Effector memory CD4-positive, alpha-beta T cell (primary cell): ENCODE results near the gene PEMT.

Source experiments
- DNase-seq, 3 donors: peaks; one replicate each; pipeline ENCODE4 v3.0.0-alpha.2; 2020
- H3K27ac ChIP-seq: 2 replicates; pipeline ENCODE4 v1.7.0; 2013; ENCODE audit warnings: mild to moderate bottlenecking, low read length, moderate library complexity; ENCODE audit not compliant: insufficient read depth, poor library complexity, severe bottlenecking
- H3K27me3 ChIP-seq: replicated peaks from 2 replicates; pipeline ENCODE4 v1.7.0; 2013; ENCODE audit warnings: mild to moderate bottlenecking, low read length; ENCODE audit not compliant: insufficient read depth, control insufficient read depth, poor library complexity, severe bottlenecking
- H3K36me3 ChIP-seq: 2 replicates; pipeline ENCODE4 v1.7.0; 2013; ENCODE audit warnings: mild to moderate bottlenecking, low read length, moderate library complexity; ENCODE audit not compliant: control insufficient read depth, insufficient read depth
- H3K4me1 ChIP-seq: 2 replicates; pipeline ENCODE4 v1.7.0; 2013; ENCODE audit warnings: low read length, mild to moderate bottlenecking; ENCODE audit not compliant: control insufficient read depth, insufficient read depth, poor library complexity, severe bottlenecking
- H3K4me3 ChIP-seq: 2 replicates; pipeline ENCODE4 v1.7.0; 2013; ENCODE audit warnings: low read length, low read depth, mild to moderate bottlenecking; ENCODE audit not compliant: insufficient read depth, poor library complexity, severe bottlenecking
- H3K9me3 ChIP-seq: 2 replicates; pipeline ENCODE4 v1.7.0; 2013; ENCODE audit warnings: mild to moderate bottlenecking, low read length, moderate library complexity; ENCODE audit not compliant: control insufficient read depth

PEMT gene

DNA sequence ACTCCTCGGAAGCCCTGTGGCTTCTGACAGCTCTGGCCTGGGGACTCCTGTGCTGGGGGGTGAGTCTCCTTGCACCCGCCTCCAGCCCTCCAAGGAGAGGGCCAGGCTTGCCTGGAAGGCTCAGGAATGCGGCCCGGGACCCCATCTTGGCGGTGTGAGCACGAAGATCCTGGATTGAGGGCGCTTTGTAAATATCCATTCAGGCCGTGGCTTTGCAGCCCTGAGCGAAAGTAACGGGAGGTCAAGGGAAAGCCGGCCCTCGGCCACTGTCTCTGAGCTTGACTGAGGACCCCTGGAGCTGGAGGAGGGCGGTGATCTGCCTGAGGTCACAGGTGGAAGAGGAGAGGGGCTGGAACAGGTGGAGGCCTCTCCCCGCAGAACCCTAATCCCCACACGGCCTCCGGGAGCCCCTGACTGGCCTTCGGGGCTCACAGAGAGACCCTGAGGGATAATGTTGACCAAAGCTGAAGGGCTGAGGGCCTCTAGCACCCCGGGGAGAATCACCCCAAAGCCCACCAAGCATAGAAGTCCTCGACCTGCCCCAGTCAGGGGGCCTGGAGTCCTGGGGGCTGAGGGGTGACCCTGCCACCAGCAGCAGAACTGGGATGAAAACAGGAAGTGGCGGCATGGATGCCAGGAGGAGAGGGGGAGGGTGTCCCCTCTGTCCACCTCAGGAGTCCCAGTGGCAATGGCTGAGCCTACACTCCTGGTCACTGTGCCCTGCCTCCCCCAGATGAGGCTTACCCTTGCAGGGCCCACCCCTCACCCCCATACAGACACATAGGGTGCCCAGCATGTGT, 87.0 kb downstream of the PEMT start:
- no peak overlapping the region for H3K27ac ChIP-seq
- no peaks in the 10 kb centered on the region for H3K27me3 ChIP-seq
- H3K4me1 ChIP-seq: no peaks in the 10 kb centered on the region
- H3K9me3 ChIP-seq: no peaks in the 10 kb centered on the region
- no peaks in the 10 kb centered on the region for H3K36me3 ChIP-seq
- no peak for DNase-seq
- H3K4me3 ChIP-seq: no peak overlapping the region

DNA sequence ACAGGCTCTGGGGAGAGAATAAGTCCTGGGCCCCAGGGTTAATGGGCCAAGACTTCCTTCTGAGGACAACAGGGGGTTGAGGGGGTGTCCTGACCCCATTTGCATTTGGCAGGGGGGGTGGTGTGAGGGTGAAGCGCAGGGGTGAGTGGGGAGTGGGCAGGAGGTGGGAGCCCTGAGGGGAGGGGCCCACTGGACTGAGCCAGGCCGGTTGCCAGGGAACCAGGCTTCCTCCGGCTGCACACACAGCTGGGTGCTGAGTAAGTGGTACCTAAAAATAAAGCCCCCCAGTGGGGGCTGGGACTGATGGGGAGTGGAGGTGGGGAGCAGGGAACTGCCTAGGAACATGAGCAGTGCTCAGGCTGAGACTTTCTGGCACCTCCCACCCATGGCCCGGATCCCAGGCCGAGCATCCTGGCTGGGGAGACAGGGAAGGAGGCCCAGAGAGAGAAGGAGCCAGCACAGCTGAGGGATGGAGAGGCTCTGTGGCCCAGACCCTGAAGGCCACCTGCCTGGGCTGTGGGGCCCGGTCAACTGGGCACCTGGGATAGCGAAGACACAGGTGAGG, 87.9 kb downstream of the PEMT start:
- Histone ChIP-seq H3K4me3 (no peak overlapping the region), H3K36me3 (no peaks in the 10 kb centered on the region), H3K27me3 (no peaks in the 10 kb centered on the region), H3K4me1 (no peaks in the 10 kb centered on the region), H3K9me3 (no peaks in the 10 kb centered on the region), H3K27ac (no peak overlapping the region)
- no peak for DNase-seq

DNA sequence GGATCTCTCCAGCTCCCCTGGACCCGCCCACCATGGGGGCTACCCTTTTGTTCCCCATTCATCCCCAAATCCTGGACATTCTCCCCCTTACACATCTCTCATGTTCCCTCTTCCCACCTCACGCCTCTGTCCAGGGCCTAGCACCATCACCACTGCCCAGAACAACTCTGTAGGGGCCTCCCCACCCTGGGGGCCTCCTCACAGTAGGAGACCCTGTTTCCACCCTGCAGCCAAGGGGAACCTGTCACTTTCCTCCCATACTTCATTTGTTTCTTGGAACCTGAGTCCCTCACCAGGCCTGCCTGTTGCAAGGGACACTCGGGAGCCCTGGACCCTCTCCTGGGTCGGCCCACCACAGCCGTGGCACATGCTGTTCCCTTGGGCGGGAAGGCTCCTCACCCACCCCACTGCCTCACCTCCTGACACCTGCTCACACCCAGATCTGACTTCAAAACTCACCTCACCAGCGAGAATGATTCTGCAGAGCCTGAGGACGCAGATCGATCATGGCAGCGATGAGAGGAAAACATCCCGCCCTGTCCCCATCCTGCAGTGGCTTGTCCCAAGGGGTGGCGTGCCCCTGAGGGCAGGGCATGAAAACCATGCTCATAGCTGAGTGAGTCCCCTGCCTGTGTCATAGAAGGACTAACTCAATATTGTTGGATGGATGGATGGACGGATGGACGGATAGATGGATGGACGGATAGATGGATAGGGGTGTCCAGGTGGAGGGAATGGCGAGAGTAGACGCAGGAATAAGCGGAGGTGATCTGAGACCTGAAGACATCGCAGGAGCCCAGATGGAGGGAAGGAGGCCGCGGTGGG, 88.6 kb downstream of the PEMT start:
- Histone ChIP-seq H3K36me3 (no peaks in the 10 kb centered on the region), H3K27ac (no peak overlapping the region), H3K27me3 (no peaks in the 10 kb centered on the region), H3K9me3 (no peaks in the 10 kb centered on the region), H3K4me3 (no peak overlapping the region), H3K4me1 (no peaks in the 10 kb centered on the region)
- DNase-seq: no peak

GRCh38 chr17:17500999-17501605, 90.4 kb downstream of the PEMT start:
- Histone ChIP-seq H3K4me1 (peaks cover 4% of the 10 kb centered on the region), H3K9me3 (no peaks in the 10 kb centered on the region), H3K27ac (no peak overlapping the region), H3K36me3 (no peaks in the 10 kb centered on the region), H3K4me3 (no peak overlapping the region), H3K27me3 (no peaks in the 10 kb centered on the region)
- DNase-seq: no peak

DNA sequence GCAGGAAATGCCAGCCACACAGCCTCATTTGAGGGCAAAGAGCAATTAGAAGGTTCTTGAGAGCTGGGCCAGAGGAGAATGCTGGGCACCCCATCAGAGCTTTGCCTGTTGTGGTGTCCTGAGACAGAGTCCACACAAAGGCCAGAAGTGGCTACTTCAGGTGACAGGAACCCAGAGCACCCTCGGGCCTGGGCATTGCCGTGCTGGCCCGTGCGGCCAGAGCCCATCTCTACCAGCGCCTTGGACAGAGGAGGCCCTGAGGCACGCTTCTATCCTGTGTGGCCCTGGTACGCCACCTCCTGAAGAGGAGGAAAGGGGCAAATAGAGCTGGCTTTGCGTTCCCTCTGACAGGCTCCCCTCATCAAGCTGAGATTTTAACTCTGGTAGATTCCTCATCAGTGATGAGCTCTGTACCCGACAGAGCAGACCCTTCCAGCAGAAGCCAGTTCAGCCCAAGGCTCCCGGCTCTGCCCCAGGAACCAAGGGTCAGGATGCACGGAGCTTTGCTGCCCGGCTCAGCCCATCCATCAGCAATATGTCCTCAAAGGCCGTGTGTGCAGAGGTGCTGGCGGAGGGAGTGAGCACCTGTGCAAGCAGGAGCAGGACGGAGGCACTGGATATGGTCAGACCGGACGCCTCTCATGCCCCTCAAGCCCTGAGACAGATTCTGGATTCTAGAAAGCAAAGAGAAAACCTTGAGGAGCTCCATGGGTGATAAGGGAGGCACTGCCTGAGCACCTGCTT, 91.9 kb downstream of the PEMT start:
- H3K9me3 ChIP-seq: no peaks in the 10 kb centered on the region
- no peak overlapping the region for H3K27ac ChIP-seq
- H3K4me1 ChIP-seq: peaks cover 14% of the 10 kb centered on the region
- no peak overlapping the region for H3K4me3 ChIP-seq
- DNase-seq: no peak
- no peaks in the 10 kb centered on the region for H3K36me3 ChIP-seq
- no peaks in the 10 kb centered on the region for H3K27me3 ChIP-seq

GRCh38 chr17:17498606-17499301, 92.8 kb downstream of the PEMT start:
- Histone ChIP-seq H3K4me3 (no peak overlapping the region), H3K27me3 (no peaks in the 10 kb centered on the region), H3K4me1 (peaks cover 14% of the 10 kb centered on the region), H3K27ac (no peak overlapping the region), H3K9me3 (no peaks in the 10 kb centered on the region), H3K36me3 (no peaks in the 10 kb centered on the region)
- no peak for DNase-seq

DNA sequence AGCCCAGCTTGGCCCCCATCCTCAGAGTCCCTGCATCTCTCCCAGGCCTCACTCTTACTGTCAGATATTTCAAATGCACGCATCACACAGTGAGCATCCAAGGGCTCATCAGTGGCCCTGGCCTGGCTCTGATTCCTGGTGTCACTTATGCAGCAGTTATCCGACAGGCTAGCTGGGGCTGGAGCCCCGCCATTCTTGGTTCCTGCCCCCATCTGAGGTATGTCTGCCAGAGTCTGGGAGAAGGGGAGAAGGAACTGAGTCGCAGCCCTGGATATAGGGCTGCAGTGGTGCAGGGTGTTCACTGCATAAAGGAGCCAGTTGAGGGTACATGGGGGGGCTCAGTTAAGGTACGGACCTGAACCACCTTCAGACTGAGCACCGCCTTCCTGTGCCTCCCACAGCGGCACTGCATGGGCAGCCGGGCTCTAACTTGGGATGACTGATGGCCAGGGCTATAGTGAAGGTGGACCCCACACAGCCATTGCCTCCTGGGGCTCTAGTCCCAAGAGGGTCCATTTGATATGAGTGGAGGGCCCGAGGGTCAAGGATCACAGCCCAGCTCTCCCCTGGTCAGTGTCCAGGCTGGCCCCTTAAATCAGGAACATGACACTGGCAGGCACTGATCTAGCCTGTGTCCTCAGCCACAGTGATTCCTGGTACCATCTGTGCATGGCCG, 93.5 kb downstream of the PEMT start:
- Histone ChIP-seq H3K27ac (no peak overlapping the region), H3K4me1 (peaks cover 14% of the 10 kb centered on the region), H3K27me3 (no peaks in the 10 kb centered on the region), H3K9me3 (no peaks in the 10 kb centered on the region), H3K36me3 (no peaks in the 10 kb centered on the region), H3K4me3 (no peak overlapping the region)
- DNase-seq: no peak

DNA sequence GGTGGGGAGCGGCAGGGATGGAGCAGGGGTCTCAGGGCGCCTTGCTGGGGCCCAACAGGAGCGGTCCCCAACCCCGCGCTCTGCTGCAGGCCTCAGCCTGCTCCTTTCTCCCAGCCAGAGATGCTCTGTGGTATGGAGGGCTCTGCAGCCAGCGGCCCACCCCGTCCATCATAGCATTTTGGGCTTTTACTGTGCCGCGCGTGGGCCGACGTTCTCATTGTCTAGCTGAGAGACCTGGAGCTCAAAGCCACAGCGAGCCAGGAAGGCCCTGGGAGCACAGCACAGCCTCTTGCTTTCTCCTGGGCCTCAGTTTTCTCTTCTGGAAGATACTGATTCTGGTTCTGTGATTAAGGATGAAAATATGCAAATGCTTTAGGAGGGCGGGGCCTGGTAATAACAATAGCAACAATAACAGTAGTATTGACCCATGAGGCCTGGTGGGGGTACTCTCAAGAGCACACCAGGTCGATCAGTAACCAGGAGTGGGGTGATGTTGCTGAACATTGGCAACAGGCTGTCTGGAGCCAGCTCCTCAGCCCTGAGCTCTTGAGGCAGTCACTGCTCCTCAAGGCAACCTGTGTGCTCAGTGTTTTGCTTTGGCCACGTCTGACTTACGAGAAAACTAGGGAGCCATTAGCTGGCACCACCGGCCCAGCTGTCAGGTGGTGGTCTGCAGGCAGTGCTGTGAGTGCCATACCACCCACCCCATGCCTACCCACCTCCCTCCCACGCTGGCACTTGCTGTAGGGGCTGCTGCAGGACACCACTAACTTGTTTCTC, 94.3 kb downstream of the PEMT start:
- no peak for DNase-seq
- H3K27me3 ChIP-seq: no peaks in the 10 kb centered on the region
- peaks cover 14% of the 10 kb centered on the region for H3K4me1 ChIP-seq
- no peak overlapping the region for H3K27ac ChIP-seq
- no peaks in the 10 kb centered on the region for H3K36me3 ChIP-seq
- no peaks in the 10 kb centered on the region for H3K9me3 ChIP-seq
- H3K4me3 ChIP-seq: peak overlapping the region; percentile 65
